ENCODE results near the gene NOTCH1.

Gene NOTCH1

GRCh38 chr9:136465500-136466154, 80.2 kb downstream of the NOTCH1 start:
- DNase-seq (ENCODE audit: low read depth in 2 of 2), result no peak

GRCh38 chr9:136464241-136464640, 81.6 kb downstream of the NOTCH1 start:
- no peak for DNase-seq (ENCODE audit: low read depth in 2 of 2)

- no peak for DNase-seq (ENCODE audit: low read depth in 2 of 2)
Observed at GRCh38 chr9:136463578-136463977, 82.3 kb downstream of the NOTCH1 start.

- DNase-seq (ENCODE audit: low read depth in 2 of 2), result no peak
Observed at GRCh38 chr9:136462664-136463063, 83.2 kb downstream of the NOTCH1 start.

GRCh38 chr9:136460772-136461325, 85.0 kb downstream of the NOTCH1 start:
- no peak for DNase-seq (ENCODE audit: low read depth in 2 of 2)

GRCh38 chr9:136459425-136459824, 86.4 kb downstream of the NOTCH1 start:
- no peak for DNase-seq (ENCODE audit: low read depth in 2 of 2)

- DNase-seq (ENCODE audit: low read depth in 2 of 2), result no peak
Observed at GRCh38 chr9:136457326-136457725, 88.5 kb downstream of the NOTCH1 start.

- DNase-seq (ENCODE audit: low read depth in 2 of 2), result no peak
Observed at GRCh38 chr9:136456258-136456657, 89.6 kb downstream of the NOTCH1 start.

GRCh38 chr9:136455043-136456002, 90.5 kb downstream of the NOTCH1 start:
- DNase-seq (ENCODE audit: low read depth in 2 of 2), result no peak

GRCh38 chr9:136454026-136454796, 91.6 kb downstream of the NOTCH1 start:
- DNase-seq (ENCODE audit: low read depth in 2 of 2), result no peak

GRCh38 chr9:136453326-136453725, 92.5 kb downstream of the NOTCH1 start:
- DNase-seq (ENCODE audit: low read depth in 2 of 2), result no peak

GRCh38 chr9:136451221-136451877, 94.5 kb downstream of the NOTCH1 start:
- DNase-seq (ENCODE audit: low read depth in 2 of 2), result no peak

GRCh38 chr9:136448655-136449054, 97.2 kb downstream of the NOTCH1 start:
- DNase-seq (ENCODE audit: low read depth in 2 of 2), result no peak

- no peak for DNase-seq (ENCODE audit: low read depth in 2 of 2)
Observed at GRCh38 chr9:136447173-136447778, 98.6 kb downstream of the NOTCH1 start.

GRCh38 chr9:136445799-136446198, 100.0 kb downstream of the NOTCH1 start:
- no peak for DNase-seq (ENCODE audit: low read depth in 2 of 2)

Measured in stimulated activated CD4-positive, alpha-beta T cell treated with anti-CD3 and anti-CD28 coated beads, Interleukin-4, amount 100 ng/mL, for 48 hours (primary cell).